ENCODE measurements around the gene MAPRE3.

DNA sequence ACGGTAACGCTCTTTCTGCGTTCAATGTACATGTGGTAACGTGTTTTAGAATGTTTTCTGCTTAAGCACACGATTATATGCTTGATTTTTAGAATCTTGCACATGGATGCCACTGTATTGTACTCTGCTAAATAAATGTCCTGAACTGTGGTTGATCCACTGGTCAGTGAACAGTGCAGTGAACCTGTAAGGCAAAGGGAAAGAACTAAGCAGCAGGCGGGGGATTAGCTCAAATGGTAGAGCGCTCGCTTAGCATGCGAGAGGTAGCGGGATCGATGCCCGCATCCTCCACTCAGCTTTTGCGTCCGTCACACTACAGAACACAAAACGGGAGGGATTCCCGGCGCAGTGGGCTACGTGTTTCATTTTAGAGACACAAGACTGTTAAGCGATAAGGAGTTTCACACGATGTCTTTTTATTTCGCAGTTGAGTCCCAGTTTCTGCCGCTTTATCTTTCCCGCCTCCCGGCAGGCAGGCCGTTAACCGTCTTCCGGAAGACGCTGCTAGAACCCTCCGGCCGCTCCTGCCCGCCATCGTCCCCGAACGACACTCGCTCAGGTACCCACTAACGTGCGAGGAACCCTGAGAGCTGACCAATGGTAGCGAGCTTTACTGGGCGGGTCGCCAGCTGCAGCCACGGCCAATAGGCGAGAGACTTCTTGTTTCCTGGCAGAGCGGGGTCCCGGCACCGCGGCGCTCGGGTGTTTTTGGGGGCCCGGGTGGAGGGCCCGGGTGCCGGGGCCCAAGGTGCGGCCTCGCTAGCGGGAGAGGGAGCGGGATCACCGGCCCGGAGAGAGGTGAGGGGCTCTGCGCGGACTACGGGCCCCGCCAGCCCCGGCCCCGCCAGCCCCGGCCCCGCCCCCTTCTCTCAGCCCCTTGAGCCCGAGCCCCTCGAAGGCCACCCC, 80.8 kb downstream of the MAPRE3 start, which contains the start of gene AGBL5:
- TF ChIP-seq, protein P1, sequence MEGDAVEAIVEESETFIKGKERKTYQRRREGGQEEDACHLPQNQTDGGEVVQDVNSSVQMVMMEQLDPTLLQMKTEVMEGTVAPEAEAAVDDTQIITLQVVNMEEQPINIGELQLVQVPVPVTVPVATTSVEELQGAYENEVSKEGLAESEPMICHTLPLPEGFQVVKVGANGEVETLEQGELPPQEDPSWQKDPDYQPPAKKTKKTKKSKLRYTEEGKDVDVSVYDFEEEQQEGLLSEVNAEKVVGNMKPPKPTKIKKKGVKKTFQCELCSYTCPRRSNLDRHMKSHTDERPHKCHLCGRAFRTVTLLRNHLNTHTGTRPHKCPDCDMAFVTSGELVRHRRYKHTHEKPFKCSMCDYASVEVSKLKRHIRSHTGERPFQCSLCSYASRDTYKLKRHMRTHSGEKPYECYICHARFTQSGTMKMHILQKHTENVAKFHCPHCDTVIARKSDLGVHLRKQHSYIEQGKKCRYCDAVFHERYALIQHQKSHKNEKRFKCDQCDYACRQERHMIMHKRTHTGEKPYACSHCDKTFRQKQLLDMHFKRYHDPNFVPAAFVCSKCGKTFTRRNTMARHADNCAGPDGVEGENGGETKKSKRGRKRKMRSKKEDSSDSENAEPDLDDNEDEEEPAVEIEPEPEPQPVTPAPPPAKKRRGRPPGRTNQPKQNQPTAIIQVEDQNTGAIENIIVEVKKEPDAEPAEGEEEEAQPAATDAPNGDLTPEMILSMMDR (IDR thresholded peaks at IDR 0.05 in 4 of 5, conservative IDR thresholded peaks at IDR 0.05 in 1 of 5), result no peak
- peak; percentile 69 to 72 for TF ChIP-seq POLR2A (IDR thresholded peaks at IDR 0.05)
